HL-60 (cell line): ENCODE results near the gene CDC23.

Experiments used
- CTCF ChIP-seq: IDR thresholded peaks from one replicate; pipeline ENCODE4 v1.5.1; 2011; ENCODE audit warnings: low read length, control low read depth, inconsistent platforms; ENCODE audit not compliant: insufficient read depth
- POLR2AphosphoS5 ChIP-seq: IDR thresholded peaks from 2 replicates; pipeline ENCODE4 v1.6.1; 2012; ENCODE audit warnings: low read depth
- REST ChIP-seq: IDR thresholded peaks from 2 replicates; pipeline ENCODE4 v1.6.1; 2012; ENCODE audit warnings: low read depth; ENCODE audit not compliant: insufficient replicate concordance

GRCh38 chr5:138140268-138140667 lies 72.9 kb downstream of the CDC23 start:
- TF ChIP-seq POLR2AphosphoS5: no peak
- TF ChIP-seq CTCF: no peak
- no peak for TF ChIP-seq REST
